Natural killer cell treated with Interleukin-12 subunit alpha and Interleukin-12 subunit beta and Interleukin-15 and Interleukin-18, amount 100 ng/mL, for 72 hours (primary cell): Measurements from ENCODE around the gene DUSP3. TPM values are rescaled to one million over a fixed set of nuclear protein-coding genes. Genes with fewer than 3 reads are reported as not detected.
A peak's percentile ranks its signal among the peaks of the same experiment; 100 is the strongest.

Source experiments
- ATAC-seq, 2 donors: fragments of 150-1000 bp; cut with Tn5 transposase in 1 of 2; sonication (Bioruptor Pico), chemical (Tn5 transposase) in 1 of 2; 2 replicates each; pipeline ENCODE4 v1.10.0; 2021
- DNase-seq: peaks from one replicate; pipeline ENCODE4 v3.0.0; 2022; ENCODE audit warnings: low spot score
- H3K27ac Mint-ChIP-seq, 2 donors: 1 replicate in 1 of 2; 2 replicates in 1 of 2; pipeline ENCODE4 v1.8.0; 2022; ENCODE audit warnings: mixed read lengths in 2 of 2, mild to moderate bottlenecking in 1 of 2, moderate library complexity in 1 of 2
- H3K27me3 Mint-ChIP-seq, 2 donors: 1 replicate in 1 of 2; 2 replicates in 1 of 2; pipeline ENCODE4 v1.8.0; 2022; ENCODE audit warnings: mixed read lengths in 2 of 2
- H3K36me3 Mint-ChIP-seq: one replicate; pipeline ENCODE4 v1.8.0; 2022; ENCODE audit warnings: mixed read lengths
- H3K4me1 Mint-ChIP-seq, 2 donors: 1 replicate in 1 of 2; 2 replicates in 1 of 2; pipeline ENCODE4 v1.8.0; 2022; ENCODE audit warnings: low read depth in 2 of 2, mixed read lengths in 2 of 2, mild to moderate bottlenecking in 1 of 2
- H3K4me3 Mint-ChIP-seq: one replicate; pipeline ENCODE4 v1.8.0; 2022; ENCODE audit warnings: mixed read lengths
- H3K9me3 Mint-ChIP-seq: 2 replicates; pipeline ENCODE4 v1.8.0; 2022; ENCODE audit warnings: mixed read lengths
- total RNA-seq, 2 donors: library from RNA; stranded (reverse); gene quantifications; one replicate each; pipeline ENCODE4 v1.2.3, GENCODE V29; 2022

The DUSP3 gene
- 10 to 100 TPM in 1 of 2 donors, 1 to 10 TPM in 1; 7.0 to 12.0 TPM for total RNA-seq

DNA sequence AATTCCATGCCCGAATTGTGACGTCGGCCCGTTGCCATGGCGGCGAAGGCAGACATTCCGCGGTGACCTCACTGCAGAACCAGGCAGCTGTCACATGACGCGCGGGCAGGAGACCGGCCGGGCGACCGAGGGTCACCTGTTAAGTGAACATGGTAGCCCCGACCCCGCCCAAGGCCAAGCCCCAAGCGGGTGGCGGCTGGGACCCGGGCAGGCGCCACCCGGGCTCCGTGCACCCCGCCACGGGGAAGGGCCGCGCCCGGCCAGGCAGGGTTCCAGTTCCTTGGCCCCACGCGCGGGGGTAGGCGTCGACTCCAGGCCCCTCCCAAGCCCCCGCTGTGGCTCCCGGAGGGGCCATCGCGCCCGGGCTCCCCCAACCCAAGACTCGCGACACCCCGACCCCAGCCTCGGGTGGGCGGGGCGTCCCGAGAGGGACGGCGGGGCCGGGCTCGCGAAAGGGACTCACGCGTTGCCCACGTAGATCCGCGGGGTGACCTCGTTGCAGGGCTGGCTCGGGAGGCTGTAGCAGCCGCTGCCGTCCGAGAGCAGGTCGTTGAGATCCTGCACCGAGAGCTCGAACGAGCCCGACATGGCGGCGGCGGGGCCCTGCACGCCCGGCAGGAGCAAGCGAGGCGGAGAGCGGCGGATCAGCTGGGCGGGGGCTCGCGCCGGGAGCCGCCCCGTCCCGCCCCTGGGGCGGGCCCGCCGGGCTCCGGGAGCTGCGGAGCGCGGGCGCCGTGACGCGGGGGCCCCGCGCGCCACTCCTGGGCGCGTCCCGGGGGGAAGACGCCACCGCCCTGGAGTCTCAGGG lies at the start of gene DUSP3:
DUSP3 (minus strand) TSS at position 641 of the 808 bp plus-strand sequence; CDS start at position 588, 53 bp downstream.
- Mint-ChIP-seq H3K27ac (no peak within 1 kb of the TSS), H3K9me3 (no peaks in the 10 kb centered on the region), H3K36me3 (no peaks in the 10 kb centered on the region), H3K4me3 (peak within 1 kb of the TSS; percentile 76), H3K27me3 (peaks cover 25 to 32% of the 10 kb centered on the region in 2 donors), H3K4me1 (peaks cover 1 to 14% of the 10 kb centered on the region in 2 donors)
- DNase-seq (peak; percentile 76), ATAC-seq (peak; percentile 97)

DNA sequence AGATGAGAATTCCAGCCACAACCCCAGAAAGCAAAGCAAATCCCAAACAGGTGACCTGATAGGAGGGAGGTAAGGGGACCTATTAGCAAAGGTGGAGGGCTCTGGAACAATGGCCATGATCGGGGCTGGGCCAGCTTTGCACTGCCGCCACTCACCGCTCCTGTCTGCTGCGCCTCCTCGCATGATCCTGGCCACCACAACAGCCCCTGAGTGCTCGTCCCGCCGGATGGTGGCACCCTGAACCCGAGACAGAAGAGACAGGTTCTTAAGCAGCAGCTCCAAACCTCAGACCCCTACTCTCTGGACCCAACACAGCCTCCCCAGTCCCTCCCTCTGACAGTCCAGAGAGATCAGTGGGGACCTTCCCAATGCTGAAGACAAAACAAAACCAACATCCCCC lies 48.8 kb upstream of the DUSP3 start:
- H3K9me3 Mint-ChIP-seq = no peaks in the 10 kb centered on the region
- H3K4me1 Mint-ChIP-seq = peaks cover 6 to 7% of the 10 kb centered on the region in 2 donors
- no peak overlapping the region for H3K4me3 Mint-ChIP-seq
- ATAC-seq = no peak
- H3K36me3 Mint-ChIP-seq = no peaks in the 10 kb centered on the region
- H3K27me3 Mint-ChIP-seq = peaks cover 11 to 17% of the 10 kb centered on the region in 2 donors
- H3K27ac Mint-ChIP-seq = no peak overlapping the region
- no peak for DNase-seq

DNA sequence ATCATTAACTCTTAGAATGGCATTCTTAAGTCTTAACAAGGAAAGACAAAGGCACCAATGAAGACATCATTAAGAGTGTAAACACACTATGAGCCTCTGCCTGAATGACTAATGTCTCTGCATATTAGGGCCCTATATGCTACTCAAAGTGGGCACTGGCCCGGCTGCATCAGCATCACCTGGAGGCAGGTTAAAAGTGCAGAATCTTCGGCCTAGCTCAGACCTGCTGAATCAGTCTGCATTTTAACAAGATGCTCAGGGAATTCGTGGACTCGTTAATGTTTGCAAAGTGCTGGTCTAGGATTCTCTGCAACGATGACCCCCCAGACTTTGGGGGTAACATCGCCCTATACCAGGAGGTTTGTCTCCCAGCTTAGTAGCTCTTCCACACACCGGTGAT lies 47.4 kb upstream of the DUSP3 start:
- Mint-ChIP-seq H3K4me1 (peaks cover 3 to 7% of the 10 kb centered on the region in 2 donors), H3K9me3 (no peaks in the 10 kb centered on the region), H3K36me3 (no peaks in the 10 kb centered on the region), H3K27me3 (peaks cover 7 to 8% of the 10 kb centered on the region in 2 donors), H3K4me3 (no peak overlapping the region), H3K27ac (no peak overlapping the region)
- ATAC-seq (no peak), DNase-seq (no peak)

DNA sequence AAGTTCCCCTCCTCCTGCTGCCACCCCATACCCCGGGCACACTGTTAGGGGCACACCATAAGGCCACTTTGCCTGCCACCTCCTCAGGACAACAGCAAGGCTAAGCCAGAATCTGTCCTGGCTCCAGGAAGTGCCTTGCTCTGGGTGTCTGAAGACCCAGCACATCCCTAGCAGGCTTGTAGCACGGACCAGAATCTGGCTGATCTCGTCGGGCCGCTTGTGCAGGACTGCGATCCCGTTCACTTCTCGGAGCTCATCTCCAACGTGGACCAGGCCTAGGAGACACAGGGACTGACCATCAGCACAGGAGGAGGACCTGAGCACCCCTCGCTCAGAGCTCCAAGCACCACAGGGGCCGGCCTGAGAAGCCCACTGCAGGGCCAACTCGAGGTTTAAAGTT lies 46.8 kb upstream of the DUSP3 start:
- H3K4me3 Mint-ChIP-seq = no peak overlapping the region
- no peaks in the 10 kb centered on the region for H3K36me3 Mint-ChIP-seq
- ATAC-seq (no peak), DNase-seq (no peak)
- H3K4me1 Mint-ChIP-seq = peaks cover 0 to 2% of the 10 kb centered on the region in 2 donors
- H3K9me3 Mint-ChIP-seq = no peaks in the 10 kb centered on the region
- H3K27me3 Mint-ChIP-seq = peaks cover under 1 to 4% of the 10 kb centered on the region in 2 donors
- no peak overlapping the region for H3K27ac Mint-ChIP-seq

DNA sequence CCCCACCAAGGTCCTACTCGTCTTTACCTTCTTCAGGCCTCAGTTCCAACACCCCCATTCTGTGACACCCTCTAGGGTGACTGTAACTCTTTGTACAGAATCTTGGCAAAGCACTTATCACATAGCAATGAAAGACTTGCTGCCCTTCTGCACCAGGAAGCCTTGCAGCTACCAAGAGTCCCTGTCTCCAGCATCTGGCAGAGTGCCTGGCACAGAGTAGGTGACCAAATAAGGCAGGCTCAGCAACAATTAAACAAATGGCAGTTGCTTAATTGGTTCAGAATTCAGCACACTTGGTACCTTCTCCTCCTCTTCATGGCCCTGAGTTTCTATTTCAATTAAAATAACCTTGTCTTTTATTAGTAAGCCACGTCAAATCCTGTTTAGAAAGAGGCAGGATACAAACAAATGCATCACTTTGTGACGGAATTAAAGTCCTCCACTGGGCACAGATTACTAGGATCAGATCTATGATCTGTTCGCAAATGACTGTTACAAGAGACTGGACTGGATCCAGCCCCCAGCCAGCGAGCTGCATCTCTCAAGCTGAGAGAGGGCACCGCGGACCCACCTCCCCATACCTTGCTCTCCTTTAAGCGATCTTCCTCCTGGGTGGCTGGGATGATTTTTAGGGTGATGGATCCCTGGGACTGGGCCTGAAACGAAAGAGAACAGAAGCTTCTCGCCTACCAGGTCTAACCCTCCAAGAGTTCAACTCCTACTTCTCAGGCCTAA lies 44.7 kb upstream of the DUSP3 start:
- Mint-ChIP-seq H3K27ac (no peak overlapping the region), H3K9me3 (no peaks in the 10 kb centered on the region), H3K36me3 (no peaks in the 10 kb centered on the region), H3K4me3 (no peak overlapping the region), H3K4me1 (no peaks in the 10 kb centered on the region), H3K27me3 (peaks cover 0 to 3% of the 10 kb centered on the region in 2 donors)
- DNase-seq (no peak), ATAC-seq (no peak)

DNA sequence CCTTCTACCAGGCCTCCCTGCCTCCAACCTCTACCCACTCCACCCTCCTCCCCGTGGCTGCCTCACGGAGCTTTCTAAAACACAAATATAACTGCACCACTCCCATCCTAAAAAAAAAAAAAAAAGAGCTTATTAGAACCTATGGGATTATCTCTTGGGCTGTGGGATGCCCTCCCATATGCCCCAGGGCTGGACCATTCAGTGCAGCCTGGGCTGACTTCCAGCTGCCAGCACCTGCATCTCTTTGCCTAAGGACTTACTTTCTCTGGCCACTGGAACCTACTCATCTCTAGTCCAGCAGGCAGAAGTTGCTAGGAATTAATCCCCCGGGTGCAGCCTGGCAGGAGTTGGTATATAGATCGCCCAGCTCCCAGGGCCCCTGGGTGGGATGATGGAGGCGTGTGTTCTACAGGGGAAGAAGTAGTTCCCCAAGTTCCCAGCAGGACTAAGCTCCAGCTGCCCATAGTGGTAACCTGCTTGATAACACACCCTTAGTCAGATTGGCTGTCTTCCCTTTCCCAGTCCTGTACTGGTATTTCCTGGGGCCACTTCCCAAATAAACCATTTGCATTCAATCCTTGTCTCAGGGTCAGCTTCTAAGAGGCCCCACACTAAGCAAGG lies 43.9 kb upstream of the DUSP3 start:
- Mint-ChIP-seq H3K9me3 (no peaks in the 10 kb centered on the region), H3K36me3 (no peaks in the 10 kb centered on the region), H3K4me3 (no peak overlapping the region), H3K27ac (no peak overlapping the region), H3K4me1 (no peaks in the 10 kb centered on the region), H3K27me3 (peaks cover 0 to 3% of the 10 kb centered on the region in 2 donors)
- DNase-seq (no peak), ATAC-seq (no peak)

DNA sequence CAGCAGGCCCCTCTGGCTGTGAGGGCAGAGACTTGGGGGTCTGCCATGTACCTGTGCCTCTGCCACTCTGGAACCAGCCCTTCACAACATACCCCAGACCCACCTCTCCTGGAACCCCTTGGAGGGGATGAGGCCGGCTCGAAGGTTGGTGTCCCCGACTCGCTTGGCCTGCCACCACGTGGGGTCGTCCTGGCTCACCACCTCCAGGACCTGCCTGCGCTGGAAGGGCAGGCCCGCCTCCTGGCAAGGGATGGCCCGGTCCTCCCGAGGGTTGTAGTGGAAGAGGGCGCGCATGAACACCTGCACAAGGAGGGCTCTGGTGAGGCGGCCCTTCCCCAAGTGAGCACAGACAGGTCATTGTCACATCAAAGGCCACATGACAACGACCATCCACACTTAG lies 42.0 kb upstream of the DUSP3 start:
- Mint-ChIP-seq H3K9me3 (no peaks in the 10 kb centered on the region), H3K4me3 (no peak overlapping the region), H3K36me3 (no peaks in the 10 kb centered on the region), H3K4me1 (no peaks in the 10 kb centered on the region), H3K27me3 (peaks cover 0 to 3% of the 10 kb centered on the region in 2 donors), H3K27ac (no peak overlapping the region)
- DNase-seq = no peak
- no peak for ATAC-seq

DNA sequence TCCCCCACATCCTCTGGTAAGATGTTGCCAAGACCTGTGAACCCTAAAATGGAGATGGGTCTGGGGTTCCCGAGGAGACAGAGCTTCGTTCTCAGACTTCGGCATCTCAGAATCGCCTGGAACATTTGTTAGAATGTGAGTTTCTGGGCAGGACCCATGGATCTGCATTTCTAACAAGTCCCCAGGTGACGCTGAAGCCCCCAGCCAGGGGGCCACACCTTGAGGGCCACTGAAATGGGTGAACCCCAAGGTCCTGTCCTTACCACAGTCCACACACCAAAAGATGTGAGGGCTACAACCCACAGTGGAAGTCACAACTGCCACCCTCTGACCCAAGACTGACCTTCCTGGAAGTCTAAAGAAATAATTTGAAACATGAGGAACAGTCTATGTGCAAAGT lies 40.2 kb upstream of the DUSP3 start:
- DNase-seq (no peak), ATAC-seq (no peak)
- Mint-ChIP-seq H3K27me3 (peaks cover 0 to 3% of the 10 kb centered on the region in 2 donors), H3K4me3 (no peak overlapping the region), H3K9me3 (no peaks in the 10 kb centered on the region), H3K4me1 (no peaks in the 10 kb centered on the region), H3K27ac (no peak overlapping the region), H3K36me3 (no peaks in the 10 kb centered on the region)

DNA sequence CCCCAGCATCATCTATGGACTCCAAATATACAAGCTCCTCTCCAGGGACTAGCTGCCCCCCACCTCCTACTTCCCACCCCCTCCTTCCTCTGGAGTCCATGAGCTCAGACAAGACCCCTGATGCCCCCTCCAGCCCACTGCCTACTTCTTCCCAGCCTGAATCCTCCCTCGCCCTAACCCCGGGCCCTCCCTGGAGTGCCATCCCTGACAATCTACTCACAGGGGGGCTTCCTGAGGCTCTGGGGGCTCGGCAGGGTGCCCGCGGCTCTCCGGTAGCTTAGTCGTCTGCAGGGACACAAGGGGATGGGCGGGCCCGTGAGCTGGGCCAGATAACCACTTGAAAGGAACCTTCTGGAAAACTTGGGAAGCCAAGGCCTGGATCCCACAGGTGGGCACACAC lies 39.0 kb upstream of the DUSP3 start:
- H3K27ac Mint-ChIP-seq = no peak overlapping the region
- no peak for DNase-seq
- no peak for ATAC-seq
- peaks cover 0 to 7% of the 10 kb centered on the region in 2 donors for H3K27me3 Mint-ChIP-seq
- H3K9me3 Mint-ChIP-seq = no peaks in the 10 kb centered on the region
- no peaks in the 10 kb centered on the region for H3K36me3 Mint-ChIP-seq
- no peaks in the 10 kb centered on the region for H3K4me1 Mint-ChIP-seq
- no peak overlapping the region for H3K4me3 Mint-ChIP-seq

DNA sequence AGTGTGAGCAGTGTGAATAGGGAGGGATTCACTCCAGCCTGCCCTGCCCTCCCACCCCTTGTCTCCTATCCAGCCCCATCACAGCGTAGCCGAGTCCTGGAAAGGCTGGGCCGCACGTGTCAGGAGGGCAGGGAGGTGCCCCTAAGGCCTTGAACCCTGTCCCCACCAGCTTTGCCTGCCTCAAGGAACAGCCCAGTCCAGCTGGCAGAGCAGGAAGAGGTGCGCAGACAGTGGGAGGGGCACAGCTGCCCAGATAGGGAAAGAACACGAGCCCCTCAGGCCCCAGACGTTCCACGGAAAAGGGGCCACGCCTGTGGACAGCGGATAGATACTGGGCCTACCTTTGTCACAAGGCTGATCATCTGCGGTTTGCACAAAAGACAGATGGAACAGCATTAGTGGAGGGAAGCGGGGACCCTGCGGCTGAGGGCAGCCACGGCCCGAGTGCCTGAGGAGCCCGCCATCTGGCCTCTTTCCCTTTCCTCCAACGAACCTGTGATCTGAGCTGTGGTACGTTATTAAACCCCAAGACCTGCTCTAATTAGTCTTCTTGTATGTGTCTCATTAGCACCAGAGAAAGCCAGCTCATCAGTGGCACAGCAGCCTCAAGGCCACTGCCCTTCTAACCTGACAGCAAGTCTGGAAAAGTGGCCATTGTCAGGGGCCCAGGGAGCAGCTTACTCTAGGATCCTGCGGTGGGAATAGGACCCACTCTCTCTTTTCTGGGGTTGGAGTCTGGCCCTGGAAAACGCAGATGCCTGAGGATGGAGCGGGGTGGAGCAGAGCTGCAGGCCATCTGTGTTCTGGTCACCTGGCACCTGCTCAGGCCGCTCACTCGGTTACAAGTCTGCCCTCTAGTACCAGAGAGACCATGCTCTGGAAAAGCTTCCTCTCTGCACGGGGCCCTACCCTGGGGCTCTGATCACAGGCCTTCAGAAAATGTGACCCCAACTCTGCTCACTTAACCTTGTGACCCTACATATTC lies 37.9 kb upstream of the DUSP3 start:
- H3K36me3 Mint-ChIP-seq = no peaks in the 10 kb centered on the region
- H3K4me1 Mint-ChIP-seq = no peaks in the 10 kb centered on the region
- peaks cover 7 to 13% of the 10 kb centered on the region in 2 donors for H3K27me3 Mint-ChIP-seq
- H3K4me3 Mint-ChIP-seq = no peak overlapping the region
- no peaks in the 10 kb centered on the region for H3K9me3 Mint-ChIP-seq
- DNase-seq (no peak), ATAC-seq (no peak)
- H3K27ac Mint-ChIP-seq = no peak overlapping the region

DNA sequence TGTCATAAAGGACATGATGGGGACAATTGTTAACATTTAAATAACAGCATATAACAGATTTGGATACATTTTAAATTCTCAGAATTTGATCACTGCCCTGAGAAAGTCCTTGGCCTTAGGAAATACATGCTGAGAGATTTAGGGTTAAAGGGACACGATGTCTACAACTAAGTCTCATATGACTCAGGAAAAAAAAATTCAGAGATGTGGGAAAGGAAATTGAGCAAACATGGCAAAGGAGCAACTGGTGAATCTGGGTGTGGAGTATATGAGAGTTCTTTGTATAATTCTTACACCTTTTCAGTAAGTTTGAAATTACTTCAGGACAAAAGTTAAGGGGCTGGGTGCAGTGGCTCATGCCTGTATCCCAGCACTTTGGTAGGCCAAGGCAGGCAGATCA lies 35.9 kb upstream of the DUSP3 start:
- no peak overlapping the region for H3K4me3 Mint-ChIP-seq
- H3K27me3 Mint-ChIP-seq = peaks cover 7 to 14% of the 10 kb centered on the region in 2 donors
- ATAC-seq = no peak
- no peak overlapping the region for H3K27ac Mint-ChIP-seq
- no peaks in the 10 kb centered on the region for H3K36me3 Mint-ChIP-seq
- H3K9me3 Mint-ChIP-seq = no peaks in the 10 kb centered on the region
- no peaks in the 10 kb centered on the region for H3K4me1 Mint-ChIP-seq
- DNase-seq = no peak

DNA sequence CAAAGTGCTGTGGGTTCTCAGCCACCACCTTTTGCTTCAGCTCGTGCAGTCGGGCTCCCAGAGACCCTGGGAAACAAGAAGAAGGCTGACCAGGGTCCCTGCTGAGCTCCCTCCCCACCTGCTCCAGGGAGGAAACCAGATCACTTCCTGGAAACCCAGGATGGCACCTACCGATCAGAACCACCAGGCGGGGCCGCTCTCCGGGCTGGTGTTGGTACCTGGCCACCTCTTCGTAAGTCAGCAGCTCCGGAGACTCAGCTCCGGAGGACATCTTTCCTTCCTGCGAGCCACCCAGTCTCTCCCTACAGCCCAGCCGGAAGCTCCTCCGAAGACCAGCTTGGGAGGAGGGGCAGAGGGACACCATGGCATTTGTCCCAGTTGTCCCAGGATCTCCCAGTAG lies 35.2 kb upstream of the DUSP3 start:
- no peak overlapping the region for H3K4me3 Mint-ChIP-seq
- H3K9me3 Mint-ChIP-seq = no peaks in the 10 kb centered on the region
- DNase-seq = no peak
- peaks cover 7 to 14% of the 10 kb centered on the region in 2 donors for H3K27me3 Mint-ChIP-seq
- H3K27ac Mint-ChIP-seq = no peak overlapping the region
- no peak for ATAC-seq
- no peaks in the 10 kb centered on the region for H3K36me3 Mint-ChIP-seq
- no peaks in the 10 kb centered on the region for H3K4me1 Mint-ChIP-seq

DNA sequence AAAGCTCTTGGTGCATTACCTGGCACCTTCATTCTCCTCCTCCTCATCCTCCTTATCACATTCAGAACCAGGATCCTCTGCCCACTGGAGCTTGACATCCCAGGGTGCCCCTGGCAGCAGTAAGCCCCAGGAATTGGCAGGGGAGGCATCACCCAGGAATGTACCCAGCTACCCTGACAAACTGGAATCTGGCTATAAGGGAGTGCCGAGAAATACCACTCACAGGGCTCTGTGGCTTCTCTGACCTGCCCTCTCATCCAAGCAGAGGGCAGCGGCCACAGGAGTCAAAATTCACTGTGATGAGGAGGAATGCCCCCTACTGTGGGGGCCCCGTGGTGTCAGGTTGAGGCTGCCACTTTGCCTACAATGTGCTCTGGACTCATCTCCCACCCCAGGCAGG lies 34.6 kb upstream of the DUSP3 start:
- ATAC-seq = no peak
- no peak overlapping the region for H3K27ac Mint-ChIP-seq
- DNase-seq = no peak
- no peaks in the 10 kb centered on the region for H3K36me3 Mint-ChIP-seq
- H3K4me3 Mint-ChIP-seq = no peak overlapping the region
- no peaks in the 10 kb centered on the region for H3K9me3 Mint-ChIP-seq
- H3K27me3 Mint-ChIP-seq = peaks cover 7 to 14% of the 10 kb centered on the region in 2 donors
- no peaks in the 10 kb centered on the region for H3K4me1 Mint-ChIP-seq
